Measurements from ENCODE around the gene TMEM259. TPM values are rescaled to one million over a fixed set of nuclear protein-coding genes. Genes with fewer than 3 reads are reported as not detected.

Gene TMEM259
- total and polyA plus RNA-seq, 2 of the 13 experiments (the other 11 are each of a cell fraction or from before 2014, with no cell fraction given) = 64.7 to 164 TPM

- CTCF ChIA-PET (ENCODE audit: low intra/inter-chr PET ratio, low total read pairs) = no interaction called here
- TF ChIP-seq RNF2 (conservative IDR thresholded peaks at IDR 0.05; ENCODE audit: low read depth) (no peak), ZBTB21 (CRISPR knock-in tag; IDR thresholded peaks at IDR 0.05) (no peak), SMAD1 (CRISPR knock-in tag; IDR thresholded peaks at IDR 0.05; ENCODE audit: borderline replicate concordance, low read depth) (0 out of 2 replicates have a peak, but pooled peaks have one; percentile 44), TBL1XR1 (IDR thresholded peaks at IDR 0.05; ENCODE audit: borderline replicate concordance, low read length, partially characterized antibody) (no peak), KIAA2018 (CRISPR knock-in tag; IDR thresholded peaks at IDR 0.05; ENCODE audit: borderline replicate concordance) (0 out of 2 replicates have a peak, but pooled peaks have one; percentile 29), AGO2 (optimal IDR thresholded peaks at IDR 0.05; ENCODE audit: low read depth, low read length) (peak; percentile 67), DR1 (CRISPR knock-in tag; IDR thresholded peaks at IDR 0.05) (no peak), ZFP91 (CRISPR knock-in tag; IDR thresholded peaks at IDR 0.05; ENCODE audit: borderline replicate concordance) (0 out of 2 replicates have a peak, but pooled peaks have one; percentile 14), RBFOX2 (IDR thresholded peaks at IDR 0.05; ENCODE audit: low read depth, low read length) (0 out of 2 replicates have a peak, but pooled peaks have one; percentile 40), SRSF9 (IDR thresholded peaks at IDR 0.05; ENCODE audit: borderline replicate concordance, insufficient read depth, low read depth, low read length, poor library complexity, severe bottlenecking) (no peak), FOXK1 (CRISPR knock-in tag; IDR thresholded peaks at IDR 0.05; ENCODE audit: borderline replicate concordance, low read depth) (no peak)
- peak overlapping the region; percentile 93 for H3K4me2 ChIP-seq (ENCODE audit: low read depth, low read length)
- POLR2A ChIA-PET = interaction anchor here (0.6 to 1.4 kb wide), 6 partner anchors 9 to 235 kb away, joined by 3 to 5 read pairs (median 4); partner anchors contain the start of genes ABCA7 and WDR18
- TSS peak; percentile 51 for BruUV-seq (replicated peaks)
- no peak for DNase-seq (ENCODE audit: low spot score)
- peak overlapping the region; percentile 77 for H3K27ac ChIP-seq (ENCODE audit: extremely low read length, insufficient read depth, low read length)
- 31% methylated on average over 10 of the region's 18 CpGs for WGBS (ENCODE audit: low lambda C conversion rate)
- ATAC-seq = no peak
- H3K4me1 ChIP-seq (ENCODE audit: insufficient read depth, low read length) = peaks cover 47% of the 10 kb centered on the region
- FAIRE-seq = no peak
- no peaks in the 10 kb centered on the region for H3K9me3 ChIP-seq (ENCODE audit: low read length)
- peak overlapping the region; percentile 69 to 92 (median 90) for H3K4me3 ChIP-seq (replicated peaks in 1 of 3; ENCODE audit: insufficient read depth in 1 of 3, low read depth in 2 of 3, low read length in 3 of 3)
- H3K36me3 ChIP-seq (replicated peaks in 1 of 2; ENCODE audit: control insufficient read depth in 1 of 2, insufficient read depth in 2 of 2, low read length in 2 of 2) = peaks cover 4 to 5% of the 10 kb centered on the region in 2 experiments; a peak in 1 of 5 replicates
- in situ Hi-C loops (cut with HindIII; ENCODE audit: extremely low pct_ligation_motif_present, low pct_unique_long_range_greater_than_20kb) = no loop called here
- H3K9ac ChIP-seq (ENCODE audit: insufficient read depth, low read depth, low read length) = peak overlapping the region; percentile 90
- H4K20me1 ChIP-seq (ENCODE audit: insufficient read depth, low read length) = peaks cover 27% of the 10 kb centered on the region
- H2AFZ ChIP-seq (ENCODE audit: low read length) = no peak overlapping the region
- H3K79me2 ChIP-seq (ENCODE audit: insufficient read depth, low read length) = peaks cover 58% of the 10 kb centered on the region
- H3K27me3 ChIP-seq (ENCODE audit: control insufficient read depth in 1 of 2, insufficient read depth in 2 of 2, low read length in 2 of 2) = no peaks in the 10 kb centered on the region; a peak in 1 of 5 replicates
- intact Hi-C loops (cut with micrococcal nuclease; ENCODE audit: unreplicated experiment) = no loop called here
Observed at GRCh38 chr19:1019616-1019961, 1.3 kb downstream of the TMEM259 start.

Data from HepG2 (cell line).